Spleen (tissue), 7 donors: ENCODE measurements around the gene TMEM72.

Source experiments
- CTCF ChIP-seq, 11 experiments: fragments of 200-600 bp in 7 of 11; fragments of 450-650 bp in 4 of 11; sonication (generic) in 4 of 11; IDR thresholded peaks in 8 of 11; conservative IDR thresholded peaks in 3 of 11; 1 replicate in 7 of 11; 2 replicates in 4 of 11; pipeline versions ENCODE4 v1.4.0 to v1.8.0; 2016 to 2021; ENCODE audit warnings: antibody characterized with exemption in 11 of 11, inconsistent platforms in 4 of 11, mild to moderate bottlenecking in 1 of 11
- POLR2A ChIP-seq, 3 donors: fragments of 450-650 bp; IDR thresholded peaks; one replicate each; pipeline ENCODE4 v1.5.1; 2017; ENCODE audit warnings: antibody characterized with exemption in 3 of 3, mild to moderate bottlenecking in 1 of 3
- POLR2AphosphoS5 ChIP-seq, 3 donors: sonication (generic); formaldehyde crosslinking; IDR thresholded peaks; one replicate each; pipeline ENCODE4 v1.5.1; 2017; ENCODE audit warnings: antibody characterized with exemption in 3 of 3
- donor health status: DM: no; HTN: no; CAD: no; lungs with moderate emphysema.
- donor health status: DM: no; HTN: no; CAD: no.
- donor health status: DM: no; HTN: no; CAD: no.

GRCh38 chr10:44888886-44889285 lies 22.3 kb upstream of the TMEM72 start:
- TF ChIP-seq POLR2AphosphoS5 (IDR thresholded peaks at IDR 0.05) (no peak), CTCF (IDR thresholded peaks at IDR 0.05 in 8 of 11, conservative IDR thresholded peaks at IDR 0.05 in 3 of 11) (no peak), POLR2A (IDR thresholded peaks at IDR 0.05) (no peak)
